Right lobe of liver (tissue), 6 donors: Measurements from ENCODE around the gene IGLON5. TPM values are rescaled to one million over a fixed set of nuclear protein-coding genes. Genes with fewer than 3 reads are reported as not detected.

Source experiments
- ATAC-seq, 4 donors: fragments of 200-7000 bp; cut with Tn5 transposase; one replicate each; pipeline ENCODE4 v1.9.1; 2020; ENCODE audit warnings: mild to moderate bottlenecking in 4 of 4, moderate library complexity in 4 of 4
- DNase-seq, 3 donors: peaks; one replicate each; pipeline ENCODE4 v3.0.0-alpha.2; 2020
- H3K27ac ChIP-seq, 3 donors: fragments of 200-600 bp; one replicate each; pipeline ENCODE4 v1.8.0; 2022
- H3K27me3 ChIP-seq, 2 donors: fragments of 200-600 bp; one replicate each; pipeline ENCODE4 v1.8.0; 2022
- H3K36me3 ChIP-seq, 4 donors: fragments of 200-600 bp; sonication (generic) in 1 of 4; one replicate each; pipeline versions ENCODE4 v1.5.1 to v1.8.0; 2017 to 2022; ENCODE audit warnings: control low read depth in 1 of 4
- H3K4me1 ChIP-seq, 4 donors: fragments of 200-600 bp; sonication (generic) in 1 of 4; one replicate each; pipeline versions ENCODE4 v1.5.1 to v1.8.0; 2017 to 2022; ENCODE audit warnings: control low read depth in 1 of 4
- H3K4me3 ChIP-seq, 3 donors: fragments of 200-600 bp; one replicate each; pipeline ENCODE4 v1.8.0; 2022
- H3K9me3 ChIP-seq, 4 donors: fragments of 200-600 bp; sonication (generic) in 1 of 4; one replicate each; pipeline versions ENCODE4 v1.5.1 to v1.8.0; 2017 to 2022; ENCODE audit warnings: control low read depth in 1 of 4
- CTCF ChIP-seq, 4 donors: fragments of 200-600 bp in 3 of 4; fragments of 450-650 bp in 1 of 4; IDR thresholded peaks; one replicate each; pipeline versions ENCODE4 v1.5.1 to v1.8.0; 2016 to 2022; ENCODE audit warnings: antibody characterized with exemption in 4 of 4, mild to moderate bottlenecking in 2 of 4
- POLR2A ChIP-seq: fragments of 450-650 bp; IDR thresholded peaks from one replicate; pipeline ENCODE4 v1.6.1; 2017; ENCODE audit warnings: antibody characterized with exemption, mild to moderate bottlenecking
- WGBS: methylation state at CpG from one replicate; pipeline ENCODE4 v1.1.6; 2018; ENCODE audit warnings: low coverage, low lambda C conversion rate; ENCODE audit not compliant: insufficient coverage; ENCODE audit errors: missing lambda C conversion rate; 5-methylcytosine and 5-hydroxymethylcytosine counted together
- intact Hi-C, 2 donors: fragments of 100-400 bp; cut with DNase I; formaldehyde crosslinking; loops; one replicate each; pipeline versions ENCODE4 v1.11.2 to v1.14.1; 2022
- total RNA-seq, 6 experiments: library from RNA; depleted of rRNA in 2 of 6; stranded (reverse); fragments of >200 nt in 2 of 6; fragmentation: NEBNext Ultra II Directional in 3 of 6; extraction: Animal tissue kit (Norgen Biotek cat#: 25700) in 3 of 6; gene quantifications; one replicate each; pipeline versions ENCODE4 v1.1.0 to v1.2.4, GENCODE V29; 2016 to 2023
- donor health status: DM: no; HTN: yes; CAD: no.
- donor health status: DM: no; HTN: no; CAD: no.
- donor health status: DM: no; HTN: no; CAD: no.
- donor health status: DM: no; HTN: yes; CAD: no.
- donor health status: DM: no; HTN: yes; CAD: no.

The IGLON5 gene
- total RNA-seq, 6 experiments from 2014 or later = 0.27 to 0.80 (median 0.49) TPM

GRCh38 chr19:51318687-51319648 is 7.5 kb downstream of the IGLON5 start:
- TF ChIP-seq POLR2A (no peak), CTCF (IDR thresholded peaks at IDR 0.05) (no peak)
- Histone ChIP-seq H3K27me3 (no peaks in the 10 kb centered on the region), H3K36me3 (no peaks in the 10 kb centered on the region), H3K9me3 (no peaks in the 10 kb centered on the region), H3K4me1 (no peaks in the 10 kb centered on the region), H3K4me3 (no peak overlapping the region), H3K27ac (no peak overlapping the region)
- ATAC-seq (no peak), DNase-seq (no peak)
- 63% methylated on average over 12 of the region's 23 CpGs for WGBS
- intact Hi-C loops = no loop called here

GRCh38 chr19:51319649-51320279 is 8.3 kb downstream of the IGLON5 start:
- H3K36me3 ChIP-seq = no peaks in the 10 kb centered on the region
- WGBS = 88% methylated on average over 13 of the region's 14 CpGs
- TF ChIP-seq POLR2A (no peak), CTCF (IDR thresholded peaks at IDR 0.05) (no peak)
- ATAC-seq = no peak
- H3K4me1 ChIP-seq = no peaks in the 10 kb centered on the region
- no peak for DNase-seq
- H3K4me3 ChIP-seq = no peak overlapping the region
- no peaks in the 10 kb centered on the region for H3K27me3 ChIP-seq
- no peak overlapping the region for H3K27ac ChIP-seq
- intact Hi-C loops = loop anchor here in 1 of 2 donors (10.0 kb wide), 1 partner anchor 95 kb away; the partner anchor contains the start of gene SIGLEC10
- no peaks in the 10 kb centered on the region for H3K9me3 ChIP-seq

DNA sequence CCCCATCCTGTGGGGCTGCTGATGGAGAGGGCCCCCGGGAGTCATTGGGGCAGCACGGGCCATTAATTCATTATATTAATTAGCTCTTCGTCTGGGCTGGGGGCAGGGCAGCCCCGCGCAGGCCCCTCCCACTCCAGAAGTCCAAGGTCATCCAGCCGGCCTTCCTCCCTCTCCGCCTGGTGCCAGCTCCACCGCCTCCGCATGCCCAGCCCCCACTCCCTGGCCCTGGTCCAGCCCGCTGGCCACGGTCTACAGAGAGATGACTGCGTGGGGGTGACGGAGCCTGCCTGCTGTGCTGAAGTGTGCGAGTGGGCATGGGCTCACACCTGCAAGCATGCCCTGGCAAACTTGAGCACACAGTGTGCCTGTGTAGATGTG is 8.8 kb downstream of the IGLON5 start:
- H3K4me3 ChIP-seq = no peak overlapping the region
- no peaks in the 10 kb centered on the region for H3K36me3 ChIP-seq
- H3K27ac ChIP-seq = no peak overlapping the region
- intact Hi-C loops = loop anchor here in 1 of 2 donors (10.0 kb wide), 1 partner anchor 95 kb away; the partner anchor contains the start of gene SIGLEC10
- no peaks in the 10 kb centered on the region for H3K27me3 ChIP-seq
- no peaks in the 10 kb centered on the region for H3K9me3 ChIP-seq
- H3K4me1 ChIP-seq = no peaks in the 10 kb centered on the region
- 40% methylated on average over 1 of the region's 14 CpGs for WGBS
- no peak for TF ChIP-seq CTCF (IDR thresholded peaks at IDR 0.05)
- TF ChIP-seq POLR2A = no peak
- ATAC-seq (peak in 1 of 4 donors; percentile 41), DNase-seq (no peak)

DNA sequence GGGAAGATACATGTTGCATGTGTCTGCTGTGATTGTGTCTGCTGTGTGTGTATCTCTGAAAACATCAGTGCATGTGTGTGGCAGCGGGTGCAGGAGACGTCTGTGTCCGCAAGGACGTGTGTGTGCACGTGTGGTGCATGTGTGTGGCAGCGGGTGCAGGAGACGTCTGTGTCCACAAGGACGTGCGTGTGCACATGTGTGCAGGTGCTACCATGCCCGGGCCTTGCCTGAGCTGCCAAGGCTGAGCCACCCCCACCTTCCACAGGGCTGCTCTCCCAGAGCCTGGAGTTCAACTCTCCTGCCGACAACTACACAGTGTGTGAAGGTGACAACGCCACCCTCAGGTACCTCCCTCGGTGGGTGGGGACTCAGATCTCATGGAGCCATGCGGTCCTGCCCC is 10.4 kb downstream of the IGLON5 start:
- no peak overlapping the region for H3K4me3 ChIP-seq
- peaks cover 0 to 2% of the 10 kb centered on the region in 2 donors for H3K27me3 ChIP-seq
- intact Hi-C loops = loop anchor here in 1 of 2 donors (10.0 kb wide), 1 partner anchor 93 kb away; the partner anchor contains the start of gene SIGLEC10
- DNase-seq (no peak), ATAC-seq (no peak)
- no peaks in the 10 kb centered on the region for H3K36me3 ChIP-seq
- TF ChIP-seq CTCF (IDR thresholded peaks at IDR 0.05) (no peak), POLR2A (no peak)
- H3K9me3 ChIP-seq = no peaks in the 10 kb centered on the region
- WGBS = 73% methylated on average over 6 of the region's 14 CpGs
- no peaks in the 10 kb centered on the region for H3K4me1 ChIP-seq
- H3K27ac ChIP-seq = no peak overlapping the region
